ENCODE data around the gene ATP2A1. TPM values are rescaled to one million over a fixed set of nuclear protein-coding genes. Genes with fewer than 3 reads are reported as not detected.

The ATP2A1 gene
- total RNA-seq, 1 donor from 2014 or later: 4.5 TPM

DNA sequence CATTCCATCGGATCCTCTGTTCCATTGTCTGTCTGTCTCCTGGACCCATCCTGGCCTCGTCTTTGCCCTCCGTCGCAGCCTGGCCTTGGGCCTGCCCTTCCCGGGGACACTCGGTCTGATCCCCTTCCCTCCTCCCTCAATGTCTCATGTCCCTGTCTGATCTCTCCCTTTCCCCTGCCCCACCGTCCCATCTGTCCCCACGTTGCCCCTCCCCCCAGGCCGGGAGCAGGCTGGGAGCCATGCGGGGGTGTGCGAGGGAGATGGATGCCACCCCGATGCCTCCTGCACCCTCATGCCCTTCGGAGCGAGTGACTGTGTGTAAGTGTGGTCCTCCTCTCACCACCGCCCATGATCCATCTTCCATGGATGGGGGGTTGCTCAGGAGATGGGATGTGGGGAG lies 5.3 kb upstream of the ATP2A1 start:
- Mint-ChIP-seq H3K27ac (ENCODE audit: unreplicated experiment) (no peak overlapping the region), H3K27me3 (ENCODE audit: unreplicated experiment) (peaks cover 3% of the 10 kb centered on the region), H3K9me3 (ENCODE audit: unreplicated experiment) (no peaks in the 10 kb centered on the region), H3K4me1 (ENCODE audit: low read depth, unreplicated experiment) (peaks cover 3% of the 10 kb centered on the region), H3K36me3 (ENCODE audit: unreplicated experiment) (no peaks in the 10 kb centered on the region), H3K4me3 (ENCODE audit: unreplicated experiment) (no peak overlapping the region)
- TF ChIP-seq, protein P1, sequence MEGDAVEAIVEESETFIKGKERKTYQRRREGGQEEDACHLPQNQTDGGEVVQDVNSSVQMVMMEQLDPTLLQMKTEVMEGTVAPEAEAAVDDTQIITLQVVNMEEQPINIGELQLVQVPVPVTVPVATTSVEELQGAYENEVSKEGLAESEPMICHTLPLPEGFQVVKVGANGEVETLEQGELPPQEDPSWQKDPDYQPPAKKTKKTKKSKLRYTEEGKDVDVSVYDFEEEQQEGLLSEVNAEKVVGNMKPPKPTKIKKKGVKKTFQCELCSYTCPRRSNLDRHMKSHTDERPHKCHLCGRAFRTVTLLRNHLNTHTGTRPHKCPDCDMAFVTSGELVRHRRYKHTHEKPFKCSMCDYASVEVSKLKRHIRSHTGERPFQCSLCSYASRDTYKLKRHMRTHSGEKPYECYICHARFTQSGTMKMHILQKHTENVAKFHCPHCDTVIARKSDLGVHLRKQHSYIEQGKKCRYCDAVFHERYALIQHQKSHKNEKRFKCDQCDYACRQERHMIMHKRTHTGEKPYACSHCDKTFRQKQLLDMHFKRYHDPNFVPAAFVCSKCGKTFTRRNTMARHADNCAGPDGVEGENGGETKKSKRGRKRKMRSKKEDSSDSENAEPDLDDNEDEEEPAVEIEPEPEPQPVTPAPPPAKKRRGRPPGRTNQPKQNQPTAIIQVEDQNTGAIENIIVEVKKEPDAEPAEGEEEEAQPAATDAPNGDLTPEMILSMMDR (IDR thresholded peaks at IDR 0.05; ENCODE audit: partially characterized antibody, unreplicated experiment): no peak
- DNase-seq: no peak

DNA sequence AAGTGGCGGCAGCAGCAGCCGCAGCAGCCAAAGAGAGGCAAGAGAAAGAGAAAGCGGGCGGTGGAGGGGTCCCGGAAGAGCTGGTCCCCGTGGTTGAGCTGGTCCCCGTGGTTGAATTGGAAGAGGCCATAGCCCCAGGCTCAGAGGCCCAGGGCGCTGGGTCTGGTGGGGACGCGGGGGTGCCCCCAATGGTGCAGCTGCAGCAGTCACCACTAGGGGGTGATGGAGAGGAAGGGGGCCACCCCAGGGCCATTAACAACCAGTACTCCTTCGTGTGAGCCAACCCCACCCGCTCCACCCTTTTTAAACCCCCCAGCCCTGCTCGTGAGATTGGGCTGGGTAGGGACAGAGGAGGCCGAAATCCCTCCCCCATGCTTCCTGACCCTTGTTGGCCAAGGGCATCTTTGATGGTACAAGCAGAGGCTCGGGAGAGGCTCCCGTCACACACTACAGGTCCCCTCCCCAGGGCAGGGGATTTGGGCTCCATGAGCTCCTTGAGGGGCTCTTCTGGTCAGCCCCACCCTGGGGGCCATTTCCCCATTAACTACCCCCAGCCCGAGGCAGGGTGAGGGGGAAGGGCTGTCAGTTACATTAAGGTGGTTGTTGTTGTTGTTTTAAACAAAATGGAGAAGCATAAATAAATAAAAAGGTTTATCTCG lies 4.6 kb upstream of the ATP2A1 start:
- Mint-ChIP-seq H3K27ac (ENCODE audit: unreplicated experiment) (no peak overlapping the region), H3K36me3 (ENCODE audit: unreplicated experiment) (no peaks in the 10 kb centered on the region), H3K4me1 (ENCODE audit: low read depth, unreplicated experiment) (peaks cover 3% of the 10 kb centered on the region), H3K9me3 (ENCODE audit: unreplicated experiment) (no peaks in the 10 kb centered on the region), H3K27me3 (ENCODE audit: unreplicated experiment) (peaks cover 4% of the 10 kb centered on the region), H3K4me3 (ENCODE audit: unreplicated experiment) (no peak overlapping the region)
- TF ChIP-seq, protein P1 (IDR thresholded peaks at IDR 0.05; ENCODE audit: partially characterized antibody, unreplicated experiment): peak; percentile 71
- no peak for DNase-seq

DNA sequence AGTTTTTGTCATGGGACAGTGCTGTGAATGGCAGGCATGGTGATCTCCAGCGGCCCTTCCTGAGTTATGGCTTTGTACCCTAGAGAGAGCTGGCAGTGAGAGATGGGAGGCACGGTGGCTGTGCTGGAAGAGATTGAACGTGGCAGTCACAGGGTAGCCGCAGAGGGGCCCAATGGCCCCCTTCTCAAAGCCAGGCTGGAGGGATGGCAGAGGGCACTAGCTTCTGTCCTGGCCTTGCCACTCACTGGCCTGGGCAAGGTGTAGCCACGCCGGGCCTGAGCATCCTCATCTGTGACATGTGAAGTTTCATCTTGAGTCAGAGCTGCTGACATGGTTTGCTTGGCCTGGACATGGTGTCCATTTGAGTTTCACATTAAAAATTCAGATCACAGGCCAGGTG lies 3.9 kb upstream of the ATP2A1 start:
- peaks cover 6% of the 10 kb centered on the region for H3K4me1 Mint-ChIP-seq (ENCODE audit: low read depth, unreplicated experiment)
- DNase-seq: no peak
- TF ChIP-seq, protein P1 (IDR thresholded peaks at IDR 0.05; ENCODE audit: partially characterized antibody, unreplicated experiment): no peak
- H3K9me3 Mint-ChIP-seq (ENCODE audit: unreplicated experiment): no peaks in the 10 kb centered on the region
- peaks cover 6% of the 10 kb centered on the region for H3K27me3 Mint-ChIP-seq (ENCODE audit: unreplicated experiment)
- H3K36me3 Mint-ChIP-seq (ENCODE audit: unreplicated experiment): no peaks in the 10 kb centered on the region
- H3K4me3 Mint-ChIP-seq (ENCODE audit: unreplicated experiment): no peak overlapping the region
- H3K27ac Mint-ChIP-seq (ENCODE audit: unreplicated experiment): no peak overlapping the region

DNA sequence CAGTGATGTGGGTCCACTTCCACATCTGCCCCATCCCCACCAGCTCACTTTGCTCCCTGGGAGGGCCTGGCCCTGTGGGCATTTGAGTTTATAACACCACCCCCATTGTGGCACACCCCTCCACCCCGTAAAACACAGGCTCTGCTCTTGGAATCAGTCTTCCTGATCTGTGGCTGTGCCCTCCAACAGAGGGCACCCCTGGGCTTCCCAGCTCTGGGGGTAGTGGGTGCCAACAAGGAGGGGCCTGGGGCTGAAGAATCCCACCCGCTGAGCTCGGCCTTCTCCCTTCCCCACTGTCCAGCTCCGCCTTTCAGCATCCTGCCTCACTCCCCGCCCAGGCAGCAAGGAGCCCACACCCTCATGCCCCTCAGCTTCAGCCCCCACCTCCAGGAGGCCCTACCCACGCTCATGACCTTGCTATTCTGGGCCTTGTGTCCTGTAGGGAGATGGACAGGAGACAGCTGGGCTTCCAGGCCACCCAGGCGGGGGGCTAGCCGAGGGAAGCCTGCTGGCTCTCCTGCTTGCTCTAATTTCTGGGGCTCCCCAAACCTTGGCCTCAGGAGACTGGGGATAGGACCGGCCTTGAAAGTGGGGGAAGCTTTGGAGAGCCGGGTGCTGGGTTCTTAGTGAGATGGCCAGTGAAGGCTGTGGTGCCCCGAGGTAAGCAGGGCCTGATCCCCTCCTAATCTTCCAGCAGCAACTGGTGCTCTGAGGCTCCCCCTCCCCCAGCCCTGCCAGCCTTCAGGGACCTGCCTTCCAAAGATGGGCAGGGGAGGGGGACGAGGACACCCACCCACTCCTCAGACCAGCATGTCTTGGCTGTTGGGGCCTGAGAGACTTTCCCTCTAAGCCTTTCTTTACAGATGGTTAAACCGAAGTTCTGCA lies 2.9 kb upstream of the ATP2A1 start:
- H3K4me1 Mint-ChIP-seq (ENCODE audit: low read depth, unreplicated experiment): peaks cover 6% of the 10 kb centered on the region
- DNase-seq: no peak
- H3K27ac Mint-ChIP-seq (ENCODE audit: unreplicated experiment): no peak overlapping the region
- TF ChIP-seq, protein P1 (IDR thresholded peaks at IDR 0.05; ENCODE audit: partially characterized antibody, unreplicated experiment): no peak
- no peak overlapping the region for H3K4me3 Mint-ChIP-seq (ENCODE audit: unreplicated experiment)
- no peaks in the 10 kb centered on the region for H3K36me3 Mint-ChIP-seq (ENCODE audit: unreplicated experiment)
- H3K9me3 Mint-ChIP-seq (ENCODE audit: unreplicated experiment): no peaks in the 10 kb centered on the region
- H3K27me3 Mint-ChIP-seq (ENCODE audit: unreplicated experiment): peaks cover 6% of the 10 kb centered on the region

All from glutamatergic neuron (in vitro differentiated cells).